ENCODE measurements around the gene ZNF500. TPM values are rescaled to one million over a fixed set of nuclear protein-coding genes. Genes with fewer than 3 reads are reported as not detected.

The ZNF500 gene
- total RNA-seq, 8 experiments from 2014 or later: 7.9 to 17.5 (median 9.0) TPM

GRCh38 chr16:4777339-4778049, 10.5 kb upstream of the ZNF500 start:
- in situ Hi-C loops (cut with MboI; ENCODE audit: low pct_unique_long_range_greater_than_20kb in 2 of 9, low sequenced_read_pairs in 9 of 9, unreplicated experiment in 9 of 9): no loop called here
- Histone ChIP-seq H3K27ac (no peak overlapping the region), H3K4me1 (replicated peaks in 1 of 2) (no peaks in the 10 kb centered on the region), H3K4me3 (no peak overlapping the region)
- no peak for ATAC-seq (replicated peaks in 6 of 8)
- 80 to 100% (median 98%) methylated on average over 1 to 16 of the region's 17 CpGs; no CpG with 5 or more reads in 4 of the 10 experiments for WGBS, 10 experiments

- Histone ChIP-seq H3K4me3 (no peak overlapping the region), H3K4me1 (replicated peaks in 1 of 2) (no peaks in the 10 kb centered on the region), H3K27ac (no peak overlapping the region)
- no peak for ATAC-seq (replicated peaks in 6 of 8)
- in situ Hi-C loops (cut with MboI; ENCODE audit: low pct_unique_long_range_greater_than_20kb in 2 of 9, low sequenced_read_pairs in 9 of 9, unreplicated experiment in 9 of 9): no loop called here
- 17 to 100% (median 83%) methylated on average over 1 of the region's 2 CpGs; no CpG with 5 or more reads in 5 of the 10 experiments for WGBS, 10 experiments
Observed at GRCh38 chr16:4776141-4776705, 9.3 kb upstream of the ZNF500 start.

DNA sequence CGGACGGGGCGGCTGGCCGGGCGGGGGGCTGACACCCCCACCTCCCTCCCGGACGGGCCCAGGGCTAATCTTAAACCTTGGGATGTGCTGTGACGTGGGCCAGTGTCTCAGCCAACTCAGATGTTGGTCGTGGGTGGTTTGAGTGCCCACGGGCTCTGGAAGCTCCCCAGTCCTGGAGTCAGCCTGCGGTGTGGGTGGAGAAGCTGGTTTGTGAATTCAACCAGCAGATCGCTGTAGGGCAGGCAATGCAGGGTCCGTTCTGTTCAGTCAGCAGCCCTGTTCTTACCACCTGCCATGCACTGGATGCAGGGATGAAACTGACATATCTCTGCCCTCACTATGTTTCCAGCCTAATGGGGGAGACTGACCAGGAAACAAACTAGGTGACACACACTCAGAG, 8.0 kb upstream of the ZNF500 start:
- in situ Hi-C loops (cut with MboI; ENCODE audit: low pct_unique_long_range_greater_than_20kb in 2 of 9, low sequenced_read_pairs in 9 of 9, unreplicated experiment in 9 of 9): no loop called here
- H3K4me3 ChIP-seq: no peak overlapping the region
- no peak overlapping the region for H3K27ac ChIP-seq
- peak in 2 of 8 experiments; percentile 12 to 60 for ATAC-seq (replicated peaks in 6 of 8)
- 20 to 100% (median 90%) methylated on average over 1 to 2 of the region's 13 CpGs; no CpG with 5 or more reads in 5 of the 10 experiments for WGBS, 10 experiments
- H3K4me1 ChIP-seq (replicated peaks in 1 of 2): no peaks in the 10 kb centered on the region

GRCh38 chr16:4772351-4772750, 5.4 kb upstream of the ZNF500 start:
- in situ Hi-C loops (cut with MboI; ENCODE audit: low pct_unique_long_range_greater_than_20kb in 2 of 9, low sequenced_read_pairs in 9 of 9, unreplicated experiment in 9 of 9): no loop called here
- no peak for ATAC-seq (replicated peaks in 6 of 8)
- 60 to 100% (median 90%) methylated on average over 1 to 4 of the region's 5 CpGs; no CpG with 5 or more reads in 4 of the 10 experiments for WGBS, 10 experiments

GRCh38 chr16:4771646-4772045, 4.7 kb upstream of the ZNF500 start:
- Histone ChIP-seq H3K27ac (no peak overlapping the region), H3K4me3 (no peak overlapping the region), H3K4me1 (replicated peaks in 1 of 2) (peaks cover 0 to 7% of the 10 kb centered on the region in 2 donors)
- in situ Hi-C loops (cut with MboI; ENCODE audit: low pct_unique_long_range_greater_than_20kb in 2 of 9, low sequenced_read_pairs in 9 of 9, unreplicated experiment in 9 of 9): no loop called here
- peak in 1 of 8 experiments; percentile 9 for ATAC-seq (replicated peaks in 6 of 8)
- 40 to 60% (median 44%) methylated on average over 1 to 2 of the region's 3 CpGs; no CpG with 5 or more reads in 7 of the 10 experiments for WGBS, 10 experiments

More at GRCh38 chr16:4772351-4772750, 5.4 kb upstream of the ZNF500 start:
- Histone ChIP-seq H3K4me3 (no peak overlapping the region), H3K27ac (no peak overlapping the region), H3K4me1 (replicated peaks in 1 of 2) (peaks cover 0 to 5% of the 10 kb centered on the region in 2 donors)

DNA sequence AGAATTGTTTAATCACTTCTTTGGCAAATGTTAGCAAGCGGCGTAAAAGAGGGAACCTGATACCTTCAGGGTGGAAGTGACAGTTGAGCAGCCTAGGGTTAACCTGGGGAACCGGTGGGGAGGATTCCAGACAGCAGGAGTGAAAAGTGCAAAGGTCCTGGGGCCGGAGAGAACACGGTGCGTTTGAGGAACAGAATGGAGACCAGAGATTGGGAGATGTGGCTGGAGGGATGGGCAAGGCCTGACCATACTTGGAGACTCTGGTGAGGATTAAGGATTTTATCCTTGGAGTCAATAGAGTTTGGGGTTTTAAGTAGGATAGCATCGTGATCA, 2.3 kb upstream of the ZNF500 start:
- 54 to 100% (median 86%) methylated on average over 1 to 6 of the region's 7 CpGs; no CpG with 5 or more reads in 2 of the 10 experiments for WGBS, 10 experiments
- H3K4me3 ChIP-seq: peak overlapping the region in 3 of 5 donors; percentile 35 to 44 (median 44)
- in situ Hi-C loops (cut with MboI; ENCODE audit: low pct_unique_long_range_greater_than_20kb in 2 of 9, low sequenced_read_pairs in 9 of 9, unreplicated experiment in 9 of 9): no loop called here
- peaks cover 7 to 12% of the 10 kb centered on the region in 2 donors for H3K4me1 ChIP-seq (replicated peaks in 1 of 2)
- H3K27ac ChIP-seq: no peak overlapping the region
- no peak for ATAC-seq (replicated peaks in 6 of 8)

GRCh38 chr16:4768549-4769305, 1.8 kb upstream of the ZNF500 start:
- Histone ChIP-seq H3K4me3 (peak overlapping the region; percentile 34 to 44 (median 37)), H3K4me1 (replicated peaks in 1 of 2) (peaks cover 7 to 12% of the 10 kb centered on the region in 2 donors), H3K27ac (peak overlapping the region; percentile 34 to 74)
- peak; percentile 77 to 87 (median 84) for ATAC-seq (replicated peaks in 6 of 8)
- WGBS, 10 experiments: 0 to 50% (median 23%) methylated on average over 1 to 12 of the region's 48 CpGs; no CpG with 5 or more reads in 2 of the 10 experiments
- in situ Hi-C loops (cut with MboI; ENCODE audit: low pct_unique_long_range_greater_than_20kb in 2 of 9, low sequenced_read_pairs in 9 of 9, unreplicated experiment in 9 of 9): no loop called here

DNA sequence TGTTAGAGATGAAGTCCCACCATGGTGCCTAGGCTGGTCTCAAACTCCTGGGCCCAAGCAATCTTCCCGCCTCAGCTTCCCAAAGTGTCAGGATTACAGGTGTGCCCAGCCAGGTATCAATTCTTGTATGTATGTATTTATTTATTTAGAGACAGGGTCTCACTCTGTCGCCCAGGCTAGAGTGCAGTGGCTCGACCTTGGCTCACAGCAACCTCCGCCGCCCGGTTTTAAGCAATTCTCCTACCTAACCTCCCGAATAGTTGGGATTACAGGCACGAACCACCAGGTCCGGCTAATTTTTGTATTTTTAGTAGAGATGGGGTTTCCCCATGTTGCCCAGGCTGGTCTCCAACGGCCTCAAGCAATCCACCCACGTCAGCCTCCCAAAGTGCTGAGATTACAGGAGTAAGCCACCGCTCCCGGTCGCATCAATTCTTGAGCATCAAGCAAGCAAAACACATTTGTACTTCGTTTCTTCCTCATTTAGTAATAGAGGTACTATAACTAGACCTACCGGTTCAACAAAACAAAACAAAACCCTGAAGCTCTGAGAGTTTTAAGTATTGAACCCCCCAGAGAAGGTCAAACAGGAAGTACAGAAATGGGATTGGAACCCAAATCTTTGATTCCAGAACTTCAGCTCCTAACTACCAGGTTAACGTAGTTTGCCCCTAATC, 1.0 kb upstream of the ZNF500 start:
- WGBS, 10 experiments: 20 to 79% (median 50%) methylated on average over 1 to 11 of the region's 17 CpGs
- peak in 2 of 8 experiments; percentile 1 to 2 for ATAC-seq (replicated peaks in 6 of 8)
- H3K4me1 ChIP-seq (replicated peaks in 1 of 2): peaks cover 7 to 12% of the 10 kb centered on the region in 2 donors
- H3K27ac ChIP-seq: peak overlapping the region in 1 of 2 donors; percentile 66
- H3K4me3 ChIP-seq: peak overlapping the region; percentile 34 to 44 (median 37)
- in situ Hi-C loops (cut with MboI; ENCODE audit: low pct_unique_long_range_greater_than_20kb in 2 of 9, low sequenced_read_pairs in 9 of 9, unreplicated experiment in 9 of 9): no loop called here

DNA sequence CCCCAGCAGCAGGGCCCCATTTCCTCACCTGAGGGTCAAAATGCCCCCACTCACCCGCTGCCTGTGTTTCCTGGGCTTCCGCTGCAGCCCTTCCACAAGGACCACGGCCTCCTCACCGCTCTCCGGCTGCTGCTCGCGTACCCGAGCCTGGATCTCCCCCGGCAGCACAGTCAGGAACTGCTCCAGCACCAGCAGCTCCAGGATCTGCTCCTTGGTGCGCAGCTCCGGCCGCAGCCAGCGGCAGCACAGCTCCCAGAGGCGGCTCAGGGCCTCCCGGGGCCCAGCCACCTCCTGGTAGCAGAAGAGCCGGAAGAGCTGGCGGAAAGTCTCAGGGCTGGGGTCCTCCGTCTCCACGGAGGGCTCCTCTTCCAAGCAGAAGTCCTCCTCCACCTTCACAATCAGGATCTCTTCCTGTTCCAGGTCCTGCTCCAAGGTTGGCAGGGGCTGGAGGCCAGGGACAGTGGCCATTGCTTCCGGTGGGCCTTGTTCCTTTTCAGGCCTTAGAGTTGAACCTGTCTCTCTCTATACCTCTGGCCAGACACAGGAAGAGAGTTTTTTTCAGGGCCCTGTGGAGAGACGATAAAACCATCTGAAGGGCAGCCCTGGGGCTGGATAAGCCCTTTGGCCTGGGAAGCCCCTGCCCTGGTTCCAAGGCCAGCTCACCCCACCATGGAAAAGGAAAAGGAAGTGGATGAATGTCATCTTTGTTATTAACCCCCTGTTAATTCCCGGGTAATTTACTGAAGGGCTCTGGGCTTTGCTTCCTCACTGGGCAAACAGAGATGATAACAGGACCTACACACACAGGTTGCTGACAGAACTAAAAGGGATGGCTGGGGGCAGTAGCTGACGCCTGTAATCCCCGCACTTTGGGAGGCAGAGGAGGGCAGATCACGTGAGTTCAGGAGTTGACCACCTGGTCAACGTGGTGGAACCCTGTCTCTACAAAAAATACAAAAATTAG, 1.2 kb downstream of the ZNF500 start:
- in situ Hi-C loops (cut with MboI; ENCODE audit: low pct_unique_long_range_greater_than_20kb in 2 of 9, low sequenced_read_pairs in 9 of 9, unreplicated experiment in 9 of 9): no loop called here
- peaks cover 7 to 12% of the 10 kb centered on the region in 2 donors for H3K4me1 ChIP-seq (replicated peaks in 1 of 2)
- peak overlapping the region; percentile 74 to 95 (median 92) for H3K4me3 ChIP-seq
- WGBS, 10 experiments: 0 to 93% (median 50%) methylated on average over 1 to 17 of the region's 26 CpGs; no CpG with 5 or more reads in 1 of the 10 experiments
- no peak for ATAC-seq (replicated peaks in 6 of 8)
- peak overlapping the region in 1 of 2 donors; percentile 52 for H3K27ac ChIP-seq

DNA sequence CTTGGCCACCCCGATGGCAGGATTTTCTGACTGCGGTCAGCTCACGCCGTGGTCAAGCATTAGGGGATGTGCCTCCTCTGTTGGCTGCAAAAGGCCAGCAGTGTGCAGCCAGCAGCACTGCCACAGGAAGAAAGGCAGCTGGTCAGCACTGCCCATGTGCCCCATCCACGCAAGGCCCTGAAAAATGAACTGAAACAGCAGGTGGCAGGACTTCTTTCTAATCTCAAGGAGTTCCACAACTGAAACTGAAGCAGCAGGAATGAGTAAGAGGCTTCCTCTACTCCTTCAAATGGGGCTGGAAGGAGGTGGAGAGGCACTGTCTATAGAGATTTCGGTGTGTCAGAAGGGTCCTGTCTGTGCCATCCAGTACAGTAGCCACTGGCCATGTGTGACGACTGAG, 3.2 kb downstream of the ZNF500 start:
- Histone ChIP-seq H3K27ac (no peak overlapping the region), H3K4me3 (no peak overlapping the region), H3K4me1 (replicated peaks in 1 of 2) (peaks cover 7 to 8% of the 10 kb centered on the region in 2 donors)
- WGBS, 10 experiments: 83 to 100% (median 90%) methylated on average over 1 to 6 of the region's 7 CpGs; no CpG with 5 or more reads in 3 of the 10 experiments
- ATAC-seq (replicated peaks in 6 of 8): no peak
- in situ Hi-C loops (cut with MboI; ENCODE audit: low pct_unique_long_range_greater_than_20kb in 2 of 9, low sequenced_read_pairs in 9 of 9, unreplicated experiment in 9 of 9): no loop called here

GRCh38 chr16:4762205-4762604, 4.8 kb downstream of the ZNF500 start:
- no peak for ATAC-seq (replicated peaks in 6 of 8)
- Histone ChIP-seq H3K4me3 (no peak overlapping the region), H3K4me1 (replicated peaks in 1 of 2) (peaks cover 5 to 7% of the 10 kb centered on the region in 2 donors), H3K27ac (no peak overlapping the region)
- in situ Hi-C loops (cut with MboI; ENCODE audit: low pct_unique_long_range_greater_than_20kb in 2 of 9, low sequenced_read_pairs in 9 of 9, unreplicated experiment in 9 of 9): no loop called here
- WGBS, 10 experiments: 40 to 100% (median 100%) methylated on average over 1 of the region's 9 CpGs; no CpG with 5 or more reads in 6 of the 10 experiments

All from motor neuron (in vitro differentiated cells).